Neural cell (in vitro differentiated cells): Measurements from ENCODE around the gene PLEKHG7.

Experiments
- CTCF ChIP-seq: fragments of 450-650 bp; IDR thresholded peaks from 2 replicates; pipeline ENCODE4 v1.5.1; 2014; ENCODE audit warnings: antibody characterized with exemption, mild to moderate bottlenecking, moderate library complexity; ENCODE audit not compliant: poor library complexity, severe bottlenecking
- EP300 ChIP-seq: fragments of 450-650 bp; conservative IDR thresholded peaks from 2 replicates; pipeline ENCODE4 v1.6.1; 2014; ENCODE audit warnings: antibody characterized with exemption, mild to moderate bottlenecking, moderate library complexity; ENCODE audit not compliant: poor library complexity, severe bottlenecking
- EZH2 ChIP-seq: fragments of 200-600, 300-800 bp; shearing (Covaris generic), sonication (generic); IDR thresholded peaks from 2 replicates; pipeline ENCODE4 v1.6.1; 2014; ENCODE audit warnings: antibody characterized with exemption, low read length, borderline replicate concordance, mild to moderate bottlenecking; ENCODE audit not compliant: insufficient read depth, poor library complexity, severe bottlenecking
- MXI1 ChIP-seq: fragments of 450-650 bp; conservative IDR thresholded peaks from 2 replicates; pipeline ENCODE4 v1.6.1; 2014; ENCODE audit warnings: antibody characterized with exemption, mild to moderate bottlenecking; ENCODE audit not compliant: poor library complexity, severe bottlenecking
- POLR2AphosphoS5 ChIP-seq: IDR thresholded peaks from 2 replicates; pipeline ENCODE4 v1.6.1; 2012
- SMC3 ChIP-seq: fragments of 450-650 bp; conservative IDR thresholded peaks from 2 replicates; pipeline ENCODE4 v1.6.1; 2014; ENCODE audit warnings: antibody characterized with exemption, mild to moderate bottlenecking, moderate library complexity; ENCODE audit not compliant: poor library complexity
- TAF1 ChIP-seq: IDR thresholded peaks from 2 replicates; pipeline ENCODE4 v1.6.1; 2012; ENCODE audit warnings: low read depth
- TF ChIP-seq, protein P1 (sequence below): IDR thresholded peaks from 2 replicates; pipeline ENCODE4 v1.6.1; 2012; ENCODE audit warnings: borderline replicate concordance

- no peak for TF ChIP-seq CTCF
- TF ChIP-seq EZH2: no peak
- TF ChIP-seq, protein P1, sequence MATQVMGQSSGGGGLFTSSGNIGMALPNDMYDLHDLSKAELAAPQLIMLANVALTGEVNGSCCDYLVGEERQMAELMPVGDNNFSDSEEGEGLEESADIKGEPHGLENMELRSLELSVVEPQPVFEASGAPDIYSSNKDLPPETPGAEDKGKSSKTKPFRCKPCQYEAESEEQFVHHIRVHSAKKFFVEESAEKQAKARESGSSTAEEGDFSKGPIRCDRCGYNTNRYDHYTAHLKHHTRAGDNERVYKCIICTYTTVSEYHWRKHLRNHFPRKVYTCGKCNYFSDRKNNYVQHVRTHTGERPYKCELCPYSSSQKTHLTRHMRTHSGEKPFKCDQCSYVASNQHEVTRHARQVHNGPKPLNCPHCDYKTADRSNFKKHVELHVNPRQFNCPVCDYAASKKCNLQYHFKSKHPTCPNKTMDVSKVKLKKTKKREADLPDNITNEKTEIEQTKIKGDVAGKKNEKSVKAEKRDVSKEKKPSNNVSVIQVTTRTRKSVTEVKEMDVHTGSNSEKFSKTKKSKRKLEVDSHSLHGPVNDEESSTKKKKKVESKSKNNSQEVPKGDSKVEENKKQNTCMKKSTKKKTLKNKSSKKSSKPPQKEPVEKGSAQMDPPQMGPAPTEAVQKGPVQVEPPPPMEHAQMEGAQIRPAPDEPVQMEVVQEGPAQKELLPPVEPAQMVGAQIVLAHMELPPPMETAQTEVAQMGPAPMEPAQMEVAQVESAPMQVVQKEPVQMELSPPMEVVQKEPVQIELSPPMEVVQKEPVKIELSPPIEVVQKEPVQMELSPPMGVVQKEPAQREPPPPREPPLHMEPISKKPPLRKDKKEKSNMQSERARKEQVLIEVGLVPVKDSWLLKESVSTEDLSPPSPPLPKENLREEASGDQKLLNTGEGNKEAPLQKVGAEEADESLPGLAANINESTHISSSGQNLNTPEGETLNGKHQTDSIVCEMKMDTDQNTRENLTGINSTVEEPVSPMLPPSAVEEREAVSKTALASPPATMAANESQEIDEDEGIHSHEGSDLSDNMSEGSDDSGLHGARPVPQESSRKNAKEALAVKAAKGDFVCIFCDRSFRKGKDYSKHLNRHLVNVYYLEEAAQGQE: no peak
- TF ChIP-seq POLR2AphosphoS5: no peak
- TF ChIP-seq SMC3: no peak
- no peak for TF ChIP-seq TAF1
- no peak for TF ChIP-seq EP300
- no peak for TF ChIP-seq MXI1
These were observed 34.0 kb upstream of the PLEKHG7 start for GRCh38 chr12:92668739-92669138.
